B cell (primary cell): ENCODE results near the gene DOCK4.

Source experiments
- CTCF ChIP-seq: fragments of 200-600 bp; IDR thresholded peaks from one replicate; pipeline ENCODE4 v1.8.0; 2022; ENCODE audit warnings: antibody characterized with exemption, mild to moderate bottlenecking
- EZH2 ChIP-seq: IDR thresholded peaks from 2 replicates; pipeline ENCODE4 v1.6.1; 2012; ENCODE audit warnings: borderline replicate concordance, low read depth, mild to moderate bottlenecking, moderate library complexity, low read length; ENCODE audit not compliant: insufficient read depth, poor library complexity, severe bottlenecking

GRCh38 chr7:112091768-112092167 is 114.4 kb downstream of the DOCK4 start:
- TF ChIP-seq CTCF (no peak), EZH2 (no peak)
